NCI-H1092 (cell line): ENCODE data around the gene FPGS.
"Not testable (repeated sequence)": the region's sequence is repeated elsewhere in the genome, so short reads cannot be mapped to it uniquely, and the experiment has no call there.

Experiments used
- DNase-seq: peaks from one replicate; lab custom pipeline; 2025; lab: John Stamatoyannopoulos, UW

FPGS gene

DNA sequence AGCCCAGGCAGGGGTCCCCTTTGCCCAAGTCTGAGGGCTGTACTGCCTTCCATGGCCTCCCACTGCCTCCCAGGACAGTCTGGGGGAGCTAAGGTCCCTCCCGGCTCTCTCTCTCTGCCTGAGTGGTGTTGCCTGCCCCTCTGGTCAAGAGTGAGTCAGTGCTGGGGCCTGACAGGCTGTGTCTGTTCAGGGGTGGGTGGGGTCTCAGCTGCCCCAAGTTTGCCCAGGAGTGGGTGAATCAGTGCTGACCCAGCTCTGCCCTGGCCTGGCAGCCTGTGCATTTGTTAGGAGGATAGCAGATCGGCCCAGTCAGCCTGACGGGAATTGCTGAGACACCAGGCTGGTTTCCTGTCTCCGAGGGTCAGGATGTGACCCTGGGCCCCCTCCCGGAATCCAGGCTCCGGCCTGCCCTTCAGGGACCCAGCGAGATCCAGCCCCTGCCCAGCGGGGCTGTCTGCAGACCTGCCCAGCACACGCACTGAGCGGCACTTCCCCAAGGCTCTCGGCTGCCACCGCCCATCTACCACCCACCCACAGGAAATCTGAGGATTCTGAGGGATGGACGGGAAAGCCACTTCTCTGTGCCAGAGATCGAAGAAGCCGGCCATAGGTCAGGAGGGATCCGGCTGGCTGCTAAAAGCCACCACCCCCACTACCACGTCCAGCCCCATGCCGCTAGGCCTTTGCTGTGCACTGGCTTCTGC, 35.8 kb downstream of the FPGS start:
- no peak for DNase-seq

DNA sequence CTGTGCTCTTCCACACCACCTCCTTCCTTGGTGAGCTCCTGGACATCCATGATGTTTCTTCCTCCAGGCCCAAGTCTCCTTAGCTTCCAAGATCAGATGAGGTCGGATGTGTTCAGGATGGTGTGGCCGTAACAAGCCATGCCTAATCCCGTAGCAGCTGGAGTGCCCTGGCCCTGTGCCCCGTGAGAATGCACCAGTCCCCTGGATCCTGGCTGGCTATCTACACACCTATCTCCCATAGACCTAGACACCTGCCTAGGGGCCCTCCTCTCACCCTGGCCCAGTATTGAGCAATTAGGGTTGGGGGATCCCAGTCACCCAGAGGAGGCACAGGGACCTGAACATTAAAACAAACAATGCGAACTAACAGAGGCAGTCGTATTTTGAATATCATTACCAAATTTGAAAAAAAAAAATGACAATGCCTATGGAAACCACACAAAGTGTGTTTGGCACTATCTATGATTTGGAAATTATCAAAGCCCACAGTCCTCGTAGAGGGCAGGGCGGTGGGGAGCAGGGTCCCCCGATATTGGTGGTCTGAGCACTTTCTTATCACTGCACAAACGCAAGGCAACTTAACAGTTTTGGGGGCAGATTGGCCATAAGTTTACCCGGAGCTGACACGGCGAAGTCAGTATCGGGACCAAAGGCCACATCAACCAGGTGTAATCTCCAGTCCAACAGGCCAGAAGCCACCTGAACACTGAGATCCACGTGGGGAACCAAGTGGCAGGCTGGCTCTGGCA, 38.6 kb downstream of the FPGS start:
- DNase-seq: no peak

DNA sequence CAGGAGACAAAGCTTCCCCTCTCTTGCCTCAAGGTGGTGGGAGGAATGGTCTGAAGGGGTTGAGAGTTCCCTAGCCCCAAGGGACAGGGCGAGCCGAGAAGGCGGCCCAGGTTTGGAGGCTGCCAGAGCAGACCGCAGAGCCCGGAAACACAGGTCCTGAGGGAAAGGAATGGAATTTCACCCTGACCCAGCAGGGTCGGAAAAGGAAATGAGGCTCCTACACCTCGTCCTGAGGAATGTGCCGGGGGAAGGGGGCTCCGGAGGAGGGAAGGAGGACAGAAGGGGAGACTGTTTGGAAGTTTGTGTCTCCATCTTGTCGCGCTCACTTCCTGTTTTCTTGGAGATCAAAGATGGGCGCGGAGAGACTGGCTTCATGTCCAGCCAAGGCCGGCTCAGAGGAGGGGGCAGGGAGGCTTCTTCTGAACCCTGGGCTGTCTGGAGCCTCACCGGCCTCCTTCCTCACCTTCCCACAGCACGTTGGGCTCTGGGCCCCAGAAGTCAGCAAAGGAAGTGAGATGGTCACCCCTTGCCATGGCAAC, 42.2 kb downstream of the FPGS start:
- DNase-seq: no peak

DNA sequence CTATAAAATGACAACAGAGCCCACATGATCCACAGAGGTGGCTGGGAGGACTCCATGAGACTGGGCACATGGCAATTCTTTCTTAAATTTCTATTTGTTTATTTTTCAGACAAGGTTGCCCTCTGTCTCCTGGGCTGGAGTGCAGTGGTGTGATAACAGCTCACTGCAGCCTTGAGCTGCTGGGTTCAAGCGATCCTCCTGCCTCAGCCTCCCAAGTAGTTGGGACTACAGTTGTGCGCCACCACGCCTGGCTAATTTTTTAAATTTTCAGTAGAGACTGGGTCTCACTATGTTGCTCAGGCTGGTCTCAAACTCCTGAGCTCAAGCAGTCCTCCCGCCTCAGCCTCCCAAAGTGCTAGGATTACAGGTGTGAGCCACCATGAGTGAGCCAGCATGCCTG, 42.9 kb downstream of the FPGS start:
- DNase-seq: not testable (repeated sequence)

DNA sequence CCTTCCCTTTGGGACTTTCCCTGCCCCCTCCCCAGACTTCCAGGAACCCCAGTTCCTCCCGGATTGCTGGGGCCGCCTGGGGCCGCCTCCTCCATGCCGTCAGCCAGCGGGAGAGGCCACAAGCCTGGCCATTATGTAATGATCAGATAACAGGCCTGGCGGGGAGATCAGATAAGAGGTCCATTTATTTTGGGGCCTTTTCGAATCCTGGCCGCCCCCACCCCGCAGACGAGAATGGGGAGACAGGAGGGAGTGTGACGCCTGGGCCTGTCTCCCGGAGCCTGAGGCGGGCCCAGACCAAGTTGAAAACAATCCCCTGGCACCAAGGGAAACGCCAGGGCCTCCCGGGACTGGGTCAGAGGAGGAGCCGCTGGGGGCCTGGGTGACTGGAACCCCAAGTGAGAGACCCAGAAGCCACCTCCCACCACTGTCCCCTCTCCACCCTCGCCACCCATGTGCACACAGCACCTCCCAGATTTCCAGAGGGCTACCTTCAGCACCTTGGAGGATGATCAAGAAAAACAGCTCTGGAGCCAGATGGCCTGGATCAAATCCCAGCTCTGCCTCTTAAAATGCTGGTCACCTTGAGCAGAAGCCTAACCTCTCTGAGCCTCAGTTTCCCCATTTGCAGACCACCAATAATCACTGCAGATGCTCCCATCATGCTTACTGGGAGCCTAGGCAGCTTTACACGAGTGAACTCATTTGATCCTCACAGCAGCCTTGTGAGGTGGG, 43.9 kb downstream of the FPGS start:
- DNase-seq: no peak

DNA sequence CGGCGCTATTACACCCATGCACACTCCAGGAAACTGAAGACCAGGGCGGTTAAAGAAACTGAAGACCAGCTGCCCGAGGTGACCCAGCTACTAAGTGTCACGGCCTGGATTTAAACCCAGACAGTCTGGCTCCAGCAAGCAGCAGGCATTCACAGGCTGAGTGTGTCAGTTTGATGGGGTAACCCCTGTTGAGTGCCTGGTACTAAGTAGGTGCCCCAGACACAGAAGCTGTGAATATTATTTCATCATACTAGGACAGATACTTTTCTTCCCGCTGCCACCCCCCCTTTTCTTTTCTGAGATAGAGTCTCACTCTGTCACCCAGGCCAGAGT, 44.5 kb downstream of the FPGS start:
- DNase-seq: no peak

DNA sequence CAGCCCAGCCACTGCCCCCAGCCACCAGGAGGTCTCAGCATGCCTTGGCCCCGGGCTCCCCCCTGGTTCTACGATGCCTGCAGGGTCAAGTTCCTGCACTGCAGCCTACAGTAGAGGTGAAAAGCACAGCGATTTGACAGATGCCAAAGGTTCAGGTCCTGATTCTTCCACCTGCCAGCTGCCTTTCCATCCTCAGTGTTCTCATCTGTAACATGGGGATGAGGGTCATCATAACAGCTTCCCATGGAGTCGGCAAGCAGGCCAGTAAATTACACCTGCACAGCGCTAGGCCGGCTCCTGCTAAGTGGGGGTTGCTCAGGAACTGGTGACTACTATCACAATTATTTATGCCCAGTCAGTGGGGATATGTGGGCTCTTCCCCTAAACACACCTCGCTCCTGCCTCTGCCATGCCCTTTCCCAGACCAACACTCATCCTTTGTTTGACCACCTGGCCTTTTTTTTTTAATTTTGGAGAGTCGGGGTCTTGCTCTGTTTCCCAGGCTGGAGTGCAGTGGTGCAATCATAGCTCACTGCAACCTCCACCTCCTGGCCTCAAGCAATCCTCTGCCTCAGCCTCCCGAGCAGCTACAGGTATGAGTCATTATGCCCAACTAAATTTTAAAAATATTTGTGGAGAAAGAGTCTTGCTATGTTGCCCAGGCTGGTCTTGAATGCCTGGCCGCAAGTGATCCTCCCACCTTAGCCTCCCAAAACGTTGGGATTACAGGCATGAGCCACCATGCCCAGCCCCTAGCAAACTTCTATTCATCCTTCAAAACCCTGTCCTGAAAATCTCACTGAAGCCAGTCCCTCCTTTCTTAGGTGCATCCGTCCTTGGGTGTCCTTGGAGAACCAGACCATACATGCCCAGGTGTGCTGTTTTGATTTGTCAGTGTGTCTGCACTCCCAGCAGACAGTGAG, 45.4 kb downstream of the FPGS start:
- no peak for DNase-seq

DNA sequence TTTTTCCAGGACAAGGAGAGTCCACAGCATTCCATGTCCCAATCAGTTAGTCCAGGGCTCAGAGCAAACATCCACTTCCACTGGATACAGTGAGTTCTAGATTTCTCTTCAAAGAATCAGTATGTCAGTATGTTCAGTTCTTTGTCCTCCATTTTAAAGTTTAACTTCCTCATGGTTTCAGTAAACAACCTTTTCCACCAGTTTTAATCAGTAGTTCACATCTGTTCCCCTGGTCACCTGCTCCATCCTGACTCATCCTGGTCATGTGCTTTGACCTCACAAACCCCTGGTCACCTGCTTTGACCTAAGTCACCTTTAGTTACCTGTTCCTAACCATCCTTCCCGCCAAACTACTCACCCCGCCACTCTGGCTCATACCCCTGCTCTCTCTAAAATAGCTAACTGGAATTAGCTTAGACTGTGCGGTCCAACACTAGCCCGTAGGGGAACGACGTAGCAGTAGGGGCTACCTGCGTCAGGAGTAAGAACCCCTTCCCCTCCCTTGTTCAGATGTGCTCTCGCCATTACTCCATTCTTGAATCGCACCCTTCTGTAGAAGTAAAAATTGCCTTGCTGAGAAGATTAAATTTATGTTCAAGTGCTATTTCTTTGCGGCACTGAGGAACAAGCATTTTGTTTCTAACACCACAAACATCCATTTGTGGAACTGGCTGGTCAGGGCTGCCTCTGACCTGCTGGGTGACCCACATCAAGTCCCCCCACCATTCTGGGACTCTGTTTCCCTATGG, 46.2 kb downstream of the FPGS start:
- no peak for DNase-seq

DNA sequence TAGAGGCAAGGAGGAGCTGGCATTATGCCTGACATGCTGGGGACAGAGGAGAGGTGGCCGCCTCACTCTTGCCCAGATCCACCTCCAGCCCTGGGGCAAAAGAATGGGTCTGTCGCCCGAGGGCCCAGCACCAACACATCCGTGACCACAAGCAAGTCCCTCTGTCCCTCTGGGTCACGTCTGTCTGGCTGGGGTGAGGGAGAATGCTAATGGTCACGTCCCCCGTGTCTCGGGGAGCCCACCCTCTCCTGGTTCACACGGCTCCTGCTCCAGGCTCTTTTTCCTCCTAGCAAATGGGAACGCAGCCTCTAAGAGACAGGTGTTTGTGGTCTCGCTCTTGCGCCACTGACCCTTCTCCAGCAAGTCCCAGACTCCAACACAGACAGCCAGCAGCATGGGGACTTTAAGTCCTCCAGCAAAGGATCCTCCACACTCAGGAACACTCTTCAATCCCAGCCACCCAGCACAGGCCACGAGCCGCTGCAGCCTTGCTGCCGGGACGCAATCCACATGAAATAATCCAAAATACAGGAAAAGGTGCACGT, 47.7 kb downstream of the FPGS start:
- DNase-seq: no peak

DNA sequence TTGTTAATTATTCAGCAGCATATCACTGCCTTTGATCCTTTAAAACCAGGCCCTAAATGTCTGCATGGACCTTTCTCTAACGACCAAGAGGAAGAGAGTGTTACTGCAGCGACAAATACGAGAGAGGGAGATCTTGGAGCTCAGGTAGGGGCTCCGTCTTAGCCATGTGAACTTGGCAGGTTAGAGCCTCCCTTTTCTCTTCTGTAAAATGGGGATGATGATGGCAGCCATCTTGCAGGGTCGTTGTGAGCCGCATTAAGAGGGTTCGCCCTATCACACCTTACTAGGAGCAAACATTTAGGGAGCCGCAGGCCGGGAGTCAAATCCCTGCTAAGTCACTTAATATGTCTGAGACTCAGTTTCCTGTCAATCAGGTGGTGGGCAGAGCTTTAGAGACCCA, 50.1 kb downstream of the FPGS start:
- DNase-seq: no peak

DNA sequence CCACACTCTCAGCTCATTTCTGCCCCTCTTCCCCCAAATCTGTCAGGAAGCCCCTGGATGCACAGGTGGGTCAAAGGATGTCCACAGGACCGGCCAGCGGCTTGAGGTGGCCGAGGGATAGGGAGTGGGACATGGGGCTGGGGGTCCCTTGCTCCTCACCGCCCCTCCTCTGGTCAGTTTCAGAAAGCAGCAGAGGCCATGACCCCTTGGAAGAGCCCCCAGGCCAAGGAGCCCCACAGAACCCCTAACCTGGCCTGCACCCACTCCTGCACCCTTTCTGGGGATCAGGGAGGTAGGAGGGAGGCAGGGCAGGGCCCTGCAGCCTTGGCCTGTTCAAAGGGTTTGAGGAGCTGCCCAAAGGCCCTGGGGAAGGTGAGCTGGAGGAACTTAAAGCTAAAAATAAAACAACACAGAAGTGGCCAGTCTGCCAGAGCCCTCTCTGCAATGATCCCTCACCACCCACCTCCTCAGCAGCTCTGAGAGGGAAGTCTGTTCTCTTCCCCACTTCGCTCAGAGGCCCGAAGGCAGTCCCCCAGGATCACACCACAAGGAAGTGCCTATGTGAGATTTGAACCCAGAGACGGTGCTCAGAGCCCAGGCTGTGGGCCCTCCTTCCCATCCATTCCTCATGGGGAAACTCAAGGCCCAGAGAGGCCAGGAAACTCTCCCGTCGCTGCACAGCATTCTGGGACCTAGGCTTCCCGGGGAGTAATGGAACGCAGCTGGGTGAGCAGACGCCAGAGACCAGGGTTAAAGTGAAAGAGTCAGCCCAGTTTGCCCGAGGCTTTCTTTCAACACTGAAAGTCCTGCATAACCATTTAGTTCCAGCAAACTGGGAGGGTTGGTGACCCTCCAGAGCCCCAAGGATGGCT, 50.9 kb downstream of the FPGS start:
- DNase-seq: no peak

DNA sequence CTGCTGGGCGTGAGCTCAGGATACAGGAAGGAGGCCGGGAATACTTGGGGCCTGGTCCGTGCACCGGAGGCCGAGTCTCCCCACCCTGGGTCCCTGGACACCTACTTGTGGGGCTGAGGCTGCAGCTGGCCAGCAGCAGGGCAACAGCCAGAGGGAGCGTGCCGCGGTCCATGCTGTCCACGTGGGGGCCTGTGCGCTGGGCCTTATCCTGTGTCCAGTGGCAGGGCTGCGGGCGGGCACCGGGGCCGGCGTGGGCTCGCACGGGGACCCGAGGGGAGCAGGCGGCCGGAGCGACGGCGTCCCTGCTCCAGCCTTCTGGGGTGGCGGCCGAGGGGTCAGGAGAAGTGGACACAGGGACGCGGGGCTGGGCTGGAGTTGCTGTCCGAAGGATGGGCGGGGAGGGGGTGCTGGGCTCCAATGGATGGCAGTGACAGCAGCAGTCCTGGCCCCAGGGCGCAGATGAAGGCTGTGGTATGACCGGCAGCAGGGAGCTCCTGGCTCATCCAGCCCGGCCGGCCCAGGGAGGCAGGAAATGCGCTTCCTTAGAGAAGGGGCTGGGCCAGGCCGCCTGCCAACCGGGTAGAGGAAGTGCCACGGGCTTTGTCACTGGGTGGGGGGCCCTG, 51.6 kb downstream of the FPGS start, which contains the start of gene ENG:
ENG (minus strand) TSS at position 475 of the 623 bp plus-strand sequence; CDS start at position 172, 303 bp downstream.
- DNase-seq: no peak

DNA sequence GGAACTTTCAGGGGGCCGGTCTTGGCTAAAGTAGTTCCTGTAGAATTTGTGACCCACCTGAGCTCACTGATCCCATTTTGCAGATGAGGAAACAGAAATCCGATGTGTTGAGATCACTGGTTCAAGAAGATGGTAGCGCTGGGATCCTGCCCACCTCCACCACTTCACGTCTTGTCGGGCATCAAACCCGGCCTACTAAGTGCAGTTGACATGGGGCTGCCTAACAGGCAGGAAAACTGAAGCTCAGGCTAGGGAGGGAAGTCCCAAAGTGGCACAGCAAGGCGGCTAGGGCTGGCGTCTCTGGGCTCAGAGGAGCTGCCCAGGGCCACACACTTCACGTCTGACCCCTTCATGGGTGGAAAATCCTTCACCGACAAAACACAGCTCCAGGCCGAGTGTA, 52.3 kb downstream of the FPGS start:
- no peak for DNase-seq

DNA sequence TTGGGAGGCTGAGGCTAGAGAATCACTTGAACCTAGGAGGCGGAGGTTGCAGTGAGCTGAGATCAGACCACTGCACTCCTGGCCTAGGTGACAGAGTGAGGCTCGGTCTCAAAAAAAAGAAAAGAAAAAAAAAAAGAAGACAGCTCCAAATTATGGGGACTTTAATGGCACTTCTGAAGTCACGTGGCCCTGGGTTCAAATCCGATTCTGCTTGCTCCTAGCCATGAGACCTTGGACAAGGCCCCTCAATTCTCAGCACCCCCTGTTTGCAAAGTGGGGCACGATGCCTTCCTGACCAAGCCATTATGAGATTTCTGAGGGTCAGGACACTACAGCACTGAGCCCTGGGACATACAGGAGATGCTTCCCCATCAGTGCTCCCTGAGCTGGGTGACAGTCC, 52.8 kb downstream of the FPGS start:
- no peak for DNase-seq

DNA sequence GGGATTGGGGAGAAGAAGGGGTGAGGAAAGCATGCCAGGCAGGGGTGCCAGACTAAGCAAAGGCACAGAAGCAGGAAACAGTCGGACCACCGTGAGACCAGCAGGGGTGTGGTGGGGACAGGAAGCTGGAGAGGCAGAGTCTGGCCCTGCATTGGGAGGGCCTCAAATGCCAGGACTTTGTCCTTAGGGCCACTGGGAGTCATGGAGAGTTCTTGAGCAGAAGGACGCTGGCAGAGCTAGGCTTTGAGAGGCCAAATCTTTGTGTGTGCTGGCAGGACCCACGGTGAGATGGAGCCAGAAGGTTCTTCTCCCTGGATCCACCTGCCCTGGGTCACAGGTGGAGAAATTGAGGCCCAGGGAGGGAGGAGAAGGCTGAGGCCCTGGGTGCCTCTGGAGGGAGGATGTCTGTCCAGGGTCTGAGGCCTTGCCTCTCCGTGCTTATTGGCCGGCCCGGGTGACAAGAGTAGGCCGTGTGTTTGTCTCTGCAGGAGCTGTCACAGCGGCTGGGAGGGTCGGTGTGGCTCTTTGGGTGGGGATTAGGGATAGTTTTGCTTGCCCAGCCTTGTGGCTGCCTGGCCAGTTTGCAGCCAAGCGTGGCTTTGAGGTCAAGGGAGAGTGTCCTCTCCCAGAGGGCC, 53.5 kb downstream of the FPGS start:
- DNase-seq: no peak

DNA sequence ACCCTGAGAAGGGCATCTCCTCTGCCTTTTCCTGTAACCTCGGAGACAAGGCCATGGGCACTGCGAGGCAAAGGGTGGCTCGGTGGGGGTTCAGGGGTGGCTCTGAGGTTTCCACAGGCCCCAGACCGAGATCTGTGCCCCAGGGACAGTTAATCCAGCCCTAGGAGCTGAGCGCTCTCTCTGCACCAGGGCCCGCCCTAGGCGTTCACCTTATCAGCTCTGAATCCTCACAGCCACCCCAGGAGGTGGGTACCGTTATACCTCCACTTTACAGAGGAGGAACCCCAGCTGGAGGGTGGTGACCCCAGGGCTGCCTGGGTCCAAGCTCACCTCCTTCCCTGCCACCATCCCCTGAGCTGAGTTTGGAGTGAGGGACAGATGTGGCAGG, 54.0 kb downstream of the FPGS start:
- DNase-seq: no peak

DNA sequence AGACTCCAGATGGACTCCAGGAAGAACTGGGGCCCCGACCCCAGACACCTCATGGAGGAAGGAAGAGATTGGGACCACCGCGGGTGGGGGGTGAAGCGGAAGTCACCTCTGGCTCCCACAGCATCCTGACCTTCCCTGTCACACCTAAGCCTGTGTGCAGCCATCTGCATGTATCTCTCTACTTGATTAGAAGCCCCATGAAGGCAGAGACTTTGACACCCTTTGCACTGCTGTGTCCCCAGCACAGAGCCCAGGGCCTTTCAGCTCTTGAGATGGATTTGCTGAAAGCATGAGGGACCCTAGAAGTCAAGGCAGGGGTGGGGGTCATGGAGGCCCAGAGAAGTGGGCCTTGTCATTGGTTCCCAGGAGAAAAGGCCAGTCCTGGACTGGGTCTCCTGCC, 54.6 kb downstream of the FPGS start:
- DNase-seq: no peak

DNA sequence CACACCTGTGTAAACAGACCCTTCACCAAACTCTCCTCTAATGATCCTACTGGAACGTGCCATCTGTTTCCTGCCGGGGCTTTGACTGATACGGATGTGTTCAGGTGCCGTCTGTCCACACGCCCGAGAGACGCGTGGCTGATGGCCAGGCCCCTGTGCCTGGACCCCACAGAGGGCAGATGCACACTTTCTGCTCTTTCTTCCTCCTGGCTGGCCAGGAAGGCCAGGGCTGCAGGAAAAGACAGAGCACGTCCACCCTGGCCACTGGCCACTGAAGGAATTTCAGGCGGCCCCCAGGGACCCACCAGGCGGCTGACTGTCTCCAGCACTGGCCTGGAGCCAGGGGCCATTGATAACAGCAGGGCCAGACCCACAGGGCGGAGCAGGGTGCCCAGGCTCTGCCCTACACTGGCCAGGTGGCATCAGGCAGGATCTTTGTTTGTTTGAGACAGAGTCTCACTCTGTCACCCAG, 55.4 kb downstream of the FPGS start:
- peak; percentile 71 for DNase-seq

DNA sequence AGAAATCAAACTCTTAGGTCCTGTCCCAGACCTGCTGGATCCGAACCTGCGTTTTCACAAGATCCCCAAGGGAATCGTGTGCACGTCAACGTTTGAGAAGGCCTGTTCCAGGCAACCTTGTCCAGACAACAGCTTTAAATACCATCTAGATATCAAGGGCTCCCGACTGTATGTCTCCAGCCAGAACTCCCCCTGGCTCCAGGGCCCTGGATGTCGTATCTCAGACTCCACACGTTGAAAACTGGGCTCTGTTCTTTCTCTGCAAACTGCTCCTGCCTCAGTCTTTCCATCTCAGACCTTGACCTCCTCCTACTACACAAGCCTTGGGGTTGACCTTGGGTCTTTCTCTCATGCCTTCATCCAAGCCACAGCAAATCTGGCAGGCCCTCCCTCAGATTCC, 57.6 kb downstream of the FPGS start:
- DNase-seq: no peak
